ENCODE measurements around the gene PODXL2.

DNA sequence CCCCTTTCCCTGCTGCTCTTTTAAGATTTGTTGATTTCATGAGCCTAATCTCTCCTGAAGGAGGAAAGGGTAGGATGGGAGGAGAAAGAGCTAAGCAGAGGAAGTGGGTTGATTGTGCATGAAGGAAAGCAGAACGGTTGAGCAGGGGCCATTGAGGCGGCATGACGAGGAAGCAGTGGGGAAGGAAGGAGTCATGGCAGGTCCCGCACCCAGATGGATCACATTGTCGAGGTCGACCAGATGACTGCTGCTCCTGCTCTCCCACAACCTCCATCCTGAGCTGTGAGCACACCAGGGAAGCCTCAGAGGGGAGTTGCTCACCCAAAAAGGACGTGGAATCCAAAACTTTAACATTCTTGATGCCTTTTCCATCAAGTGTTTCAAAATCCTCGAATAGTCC is 86.5 kb downstream of the PODXL2 start:
- TF ChIP-seq, protein P1, sequence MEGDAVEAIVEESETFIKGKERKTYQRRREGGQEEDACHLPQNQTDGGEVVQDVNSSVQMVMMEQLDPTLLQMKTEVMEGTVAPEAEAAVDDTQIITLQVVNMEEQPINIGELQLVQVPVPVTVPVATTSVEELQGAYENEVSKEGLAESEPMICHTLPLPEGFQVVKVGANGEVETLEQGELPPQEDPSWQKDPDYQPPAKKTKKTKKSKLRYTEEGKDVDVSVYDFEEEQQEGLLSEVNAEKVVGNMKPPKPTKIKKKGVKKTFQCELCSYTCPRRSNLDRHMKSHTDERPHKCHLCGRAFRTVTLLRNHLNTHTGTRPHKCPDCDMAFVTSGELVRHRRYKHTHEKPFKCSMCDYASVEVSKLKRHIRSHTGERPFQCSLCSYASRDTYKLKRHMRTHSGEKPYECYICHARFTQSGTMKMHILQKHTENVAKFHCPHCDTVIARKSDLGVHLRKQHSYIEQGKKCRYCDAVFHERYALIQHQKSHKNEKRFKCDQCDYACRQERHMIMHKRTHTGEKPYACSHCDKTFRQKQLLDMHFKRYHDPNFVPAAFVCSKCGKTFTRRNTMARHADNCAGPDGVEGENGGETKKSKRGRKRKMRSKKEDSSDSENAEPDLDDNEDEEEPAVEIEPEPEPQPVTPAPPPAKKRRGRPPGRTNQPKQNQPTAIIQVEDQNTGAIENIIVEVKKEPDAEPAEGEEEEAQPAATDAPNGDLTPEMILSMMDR (conservative IDR thresholded peaks at IDR 0.05), result no peak
- TF ChIP-seq ZFX (IDR thresholded peaks at IDR 0.05), result no peak

Data from C4-2B (cell line).